Motor neuron (in vitro differentiated cells): Measurements from ENCODE around the gene STARD7. TPM values are rescaled to one million over a fixed set of nuclear protein-coding genes. Genes with fewer than 3 reads are reported as not detected.
A peak's percentile ranks its signal among the peaks of the same experiment; 100 is the strongest.

Experiments used
- ATAC-seq, 8 experiments: fragments of 200-7000 bp; cut with Tn5 transposase; replicated peaks in 6 of 8; 2 replicates each; pipeline ENCODE4 v1.8.0; 2021; ENCODE audit warnings: mild to moderate bottlenecking in 8 of 8, moderate library complexity in 8 of 8
- H3K27ac ChIP-seq, 2 donors: fragments of 250-450 bp; sonication (Bioruptor Pico); 2 replicates each; pipeline ENCODE4 v1.9.0; 2021; ENCODE audit warnings: antibody characterized with exemption in 2 of 2, mild to moderate bottlenecking in 2 of 2, moderate library complexity in 1 of 2
- H3K4me1 ChIP-seq, 2 donors: fragments of 250-450 bp; sonication (Bioruptor Pico); replicated peaks in 1 of 2; 2 replicates each; pipeline ENCODE4 v1.6.1; 2021; ENCODE audit warnings: antibody characterized with exemption in 2 of 2, mild to moderate bottlenecking in 2 of 2, moderate library complexity in 1 of 2
- H3K4me3 ChIP-seq, 5 donors: fragments of 250-450 bp; sonication (Bioruptor Pico); 2 replicates each; pipeline ENCODE4 v1.9.0; 2021; ENCODE audit warnings: antibody characterized with exemption in 5 of 5, mild to moderate bottlenecking in 5 of 5, moderate library complexity in 4 of 5
- WGBS, 10 experiments: fragments of 450-650 bp; shearing (Covaris generic); methylation state at CpG; one replicate each; pipeline ENCODE4 v1.0.0; 2022; 5-methylcytosine and 5-hydroxymethylcytosine counted together
- in situ Hi-C, 9 experiments: fragments of 400-800 bp; cut with MboI; loops; one replicate each; pipeline ENCODE4 v1.15.0; 2021; ENCODE audit warnings: low sequenced_read_pairs in 9 of 9, low pct_unique_long_range_greater_than_20kb in 2 of 9; ENCODE audit not compliant: unreplicated experiment in 9 of 9
- total RNA-seq, 8 experiments: library from RNA; unstranded; fragments of 300-600 nt; gene quantifications; 2 replicates each; pipeline versions ENCODE4 v1.2.3 to v1.2.4, GENCODE V29; 2022

The STARD7 gene
- total RNA-seq, 8 experiments from 2014 or later, result 54.5 to 134 (median 100) TPM

GRCh38 chr2:96154506-96155380 lies 53.9 kb downstream of the STARD7 start:
- 60 to 100% (median 100%) methylated on average over 1 to 2 of the region's 16 CpGs; no CpG with 5 or more reads in 7 of the 10 experiments for whole genome bisulfite sequencing, 10 experiments
- in situ Hi-C loops, result no loop called here
- ATAC-seq, result no peak

GRCh38 chr2:96153991-96154431 lies 54.6 kb downstream of the STARD7 start:
- ATAC-seq, result no peak
- in situ Hi-C loops, result no loop called here
- no peak overlapping the region for H3K27ac ChIP-seq
- H3K4me1 ChIP-seq, result peaks cover 22% of the 10 kb centered on the region in 2 donors
- WGBS, 10 experiments, result 90 to 100% (median 90%) methylated on average over 1 to 4 of the region's 7 CpGs; no CpG with 5 or more reads in 7 of the 10 experiments
- no peak overlapping the region for H3K4me3 ChIP-seq

More at GRCh38 chr2:96154506-96155380, 53.9 kb downstream of the STARD7 start:
- H3K4me3 ChIP-seq, result no peak overlapping the region
- no peak overlapping the region for H3K27ac ChIP-seq
- peaks cover 17 to 18% of the 10 kb centered on the region in 2 donors for H3K4me1 ChIP-seq

GRCh38 chr2:96153291-96153713 lies 55.3 kb downstream of the STARD7 start:
- in situ Hi-C loops, result no loop called here
- WGBS, 10 experiments, result 100% methylated on average over 1 of the region's 7 CpGs; no CpG with 5 or more reads in 9 of the 10 experiments
- Histone ChIP-seq H3K4me3 (no peak overlapping the region), H3K4me1 (peaks cover 29 to 30% of the 10 kb centered on the region in 2 donors), H3K27ac (peak overlapping the region; percentile 51 to 70)
- no peak for ATAC-seq

- Histone ChIP-seq H3K4me3 (no peak overlapping the region), H3K27ac (peak overlapping the region; percentile 51 to 70), H3K4me1 (peaks cover 35 to 37% of the 10 kb centered on the region in 2 donors)
- ATAC-seq, result peak in 3 of 8 experiments; percentile 1 to 14 (median 13)
- in situ Hi-C loops, result no loop called here
- WGBS, 10 experiments, result 43 to 100% (median 57%) methylated on average over 3 to 5 of the region's 13 CpGs; no CpG with 5 or more reads in 6 of the 10 experiments
Measured at GRCh38 chr2:96152304-96153161, 56.1 kb downstream of the STARD7 start.

GRCh38 chr2:96151595-96152303 lies 56.9 kb downstream of the STARD7 start:
- no peak overlapping the region for H3K4me3 ChIP-seq
- in situ Hi-C loops, result no loop called here
- no peak for ATAC-seq
- 40 to 100% (median 74%) methylated on average over 1 to 6 of the region's 9 CpGs; no CpG with 5 or more reads in 3 of the 10 experiments for WGBS, 10 experiments
- peaks cover 36 to 44% of the 10 kb centered on the region in 2 donors for H3K4me1 ChIP-seq
- H3K27ac ChIP-seq, result peak overlapping the region; percentile 51 to 70

GRCh38 chr2:96150791-96151594 lies 57.6 kb downstream of the STARD7 start:
- WGBS, 10 experiments, result 73 to 96% (median 80%) methylated on average over 1 to 8 of the region's 14 CpGs; no CpG with 5 or more reads in 5 of the 10 experiments

GRCh38 chr2:96150007-96150640 lies 58.5 kb downstream of the STARD7 start:
- WGBS, 10 experiments, result 45 to 100% (median 93%) methylated on average over 2 to 4 of the region's 6 CpGs; no CpG with 5 or more reads in 6 of the 10 experiments

More at GRCh38 chr2:96150791-96151594, 57.6 kb downstream of the STARD7 start:
- no peak overlapping the region for H3K4me3 ChIP-seq
- no peak for ATAC-seq
- peaks cover 40 to 52% of the 10 kb centered on the region in 2 donors for H3K4me1 ChIP-seq
- in situ Hi-C loops, result no loop called here
- H3K27ac ChIP-seq, result no peak overlapping the region

GRCh38 chr2:96148410-96149217 lies 60.0 kb downstream of the STARD7 start:
- ATAC-seq, result peak in 7 of 8 experiments; percentile 42 to 93 (median 89)
- Histone ChIP-seq H3K4me1 (peaks cover 48 to 68% of the 10 kb centered on the region in 2 donors), H3K4me3 (no peak overlapping the region), H3K27ac (peak overlapping the region; percentile 73 to 79)
- in situ Hi-C loops, result no loop called here
- 22 to 92% (median 41%) methylated on average over 2 to 10 of the region's 29 CpGs; no CpG with 5 or more reads in 3 of the 10 experiments for WGBS, 10 experiments

More at GRCh38 chr2:96150007-96150640, 58.5 kb downstream of the STARD7 start:
- Histone ChIP-seq H3K4me1 (peaks cover 48 to 61% of the 10 kb centered on the region in 2 donors), H3K27ac (no peak overlapping the region), H3K4me3 (no peak overlapping the region)
- in situ Hi-C loops, result no loop called here
- no peak for ATAC-seq

GRCh38 chr2:96147593-96148201 lies 60.9 kb downstream of the STARD7 start:
- 67 to 100% (median 77%) methylated on average over 1 to 5 of the region's 9 CpGs; no CpG with 5 or more reads in 5 of the 10 experiments for WGBS, 10 experiments
- in situ Hi-C loops, result no loop called here
- no peak for ATAC-seq
- peak overlapping the region in 1 of 2 donors; percentile 79 for H3K27ac ChIP-seq
- peaks cover 39 to 59% of the 10 kb centered on the region in 2 donors for H3K4me1 ChIP-seq
- no peak overlapping the region for H3K4me3 ChIP-seq

GRCh38 chr2:96146881-96147592 lies 61.6 kb downstream of the STARD7 start:
- 20 to 100% (median 100%) methylated on average over 1 to 4 of the region's 9 CpGs; no CpG with 5 or more reads in 4 of the 10 experiments for whole genome bisulfite sequencing, 10 experiments

More at GRCh38 chr2:96146881-96147592, 61.6 kb downstream of the STARD7 start:
- in situ Hi-C loops, result no loop called here
- no peak for ATAC-seq
- H3K4me1 ChIP-seq, result peaks cover 33 to 53% of the 10 kb centered on the region in 2 donors
- no peak overlapping the region for H3K4me3 ChIP-seq
- no peak overlapping the region for H3K27ac ChIP-seq
